SK-N-MC (cell line): ENCODE measurements around the gene LRRN4.

Experiments used
- EZH2 ChIP-seq: fragments of 200-600 bp; sonication (generic); IDR thresholded peaks from one replicate; pipeline ENCODE4 v1.6.1; 2017; ENCODE audit warnings: antibody characterized with exemption
- FOXP2 ChIP-seq: optimal IDR thresholded peaks from 2 replicates; pipeline ENCODE3; 2011; ENCODE audit warnings: mild to moderate bottlenecking, moderate library complexity; ENCODE audit not compliant: insufficient read depth; ENCODE audit errors: extremely low read length, control extremely low read depth
- POLR2AphosphoS5 ChIP-seq: IDR thresholded peaks from 2 replicates; pipeline ENCODE4 v1.6.1; 2012; ENCODE audit warnings: mild to moderate bottlenecking, low read depth, low read length, borderline replicate concordance

- TF ChIP-seq EZH2 (no peak), POLR2AphosphoS5 (no peak), FOXP2 (no peak)
Observed at GRCh38 chr20:6014957-6015356, 38.9 kb downstream of the LRRN4 start.
